NCI-H1417 treated with DMSO at 0.1 percent for 48 hours (cell line): ENCODE results near the gene SYNGR1.

Experiments
- DNase-seq: peaks from one replicate; lab custom pipeline; 2025; lab: John Stamatoyannopoulos, UW

The SYNGR1 gene

DNA sequence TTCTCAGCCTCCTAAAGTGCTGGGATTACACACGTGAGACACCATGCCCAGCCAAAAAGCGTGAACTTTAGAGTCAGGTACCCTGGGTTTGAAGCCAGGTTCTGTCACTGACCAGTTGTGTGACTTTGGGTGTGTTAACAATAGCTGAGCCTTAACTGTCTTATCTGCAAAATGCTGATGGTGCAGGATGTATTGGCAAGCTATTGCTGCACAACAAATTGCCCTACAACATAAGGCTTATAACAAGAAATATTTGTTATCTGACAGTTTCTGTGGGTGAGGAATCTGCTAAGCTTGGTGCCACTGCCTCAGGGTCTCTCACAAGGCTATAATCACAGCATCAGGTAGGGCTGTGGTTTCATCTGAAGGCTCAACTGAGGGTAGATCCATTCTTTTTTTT lies 21.9 kb downstream of the SYNGR1 start:
- DNase-seq: no peak

DNA sequence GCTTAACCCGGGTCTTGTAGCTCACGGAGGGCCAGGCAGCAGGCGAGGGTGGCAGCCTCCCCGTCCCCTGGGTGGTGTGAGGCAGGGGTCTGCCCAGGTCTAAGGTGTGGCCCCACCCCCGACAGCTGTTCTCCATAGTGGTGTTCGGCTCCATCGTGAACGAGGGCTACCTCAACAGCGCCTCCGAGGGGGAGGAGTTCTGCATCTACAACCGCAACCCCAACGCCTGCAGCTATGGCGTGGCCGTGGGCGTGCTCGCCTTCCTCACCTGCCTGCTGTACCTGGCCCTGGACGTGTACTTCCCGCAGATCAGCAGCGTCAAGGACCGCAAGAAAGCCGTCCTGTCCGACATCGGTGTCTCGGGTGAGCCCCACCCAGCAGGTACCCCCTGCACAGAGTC lies 24.4 kb downstream of the SYNGR1 start:
- DNase-seq: no peak

DNA sequence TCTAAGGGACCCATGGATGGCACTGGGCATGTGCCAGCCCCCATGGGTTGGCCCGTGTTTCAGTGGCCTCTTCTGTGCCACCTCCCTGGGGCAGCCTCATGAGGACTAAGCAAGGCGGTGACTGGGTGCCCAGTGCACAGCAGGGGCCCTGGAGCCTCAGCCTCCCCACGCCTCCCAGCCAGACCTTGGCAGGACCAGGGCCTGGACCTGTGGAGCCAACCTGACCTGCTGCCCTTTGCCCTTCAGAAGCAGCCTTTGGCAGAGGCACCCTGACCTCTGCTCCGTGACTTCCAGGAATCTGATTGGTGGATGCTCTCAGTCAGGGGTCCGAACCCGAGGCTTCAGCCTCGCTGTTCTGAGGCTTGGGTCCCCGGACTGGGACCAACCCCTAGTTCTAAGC lies 25.0 kb downstream of the SYNGR1 start:
- DNase-seq: no peak

DNA sequence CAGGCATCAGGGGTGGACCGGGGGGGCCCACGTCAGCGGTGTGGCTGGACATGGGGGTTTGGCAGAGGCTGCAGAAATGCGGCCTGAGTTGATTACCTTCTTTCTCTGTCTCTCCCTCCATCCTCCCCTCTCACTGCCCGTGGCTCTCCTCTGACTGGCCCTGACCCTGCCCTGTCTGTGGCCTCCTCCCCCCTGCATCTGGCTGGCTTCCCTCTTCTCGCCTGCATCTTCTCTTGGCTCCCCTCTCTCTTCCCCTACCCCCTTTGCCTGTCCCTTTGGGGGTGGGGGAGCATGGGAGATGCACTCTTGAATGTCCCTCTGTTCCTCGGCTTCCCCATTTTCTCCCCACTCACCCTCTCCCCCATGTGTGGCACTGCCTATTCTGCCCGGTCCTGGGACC lies 25.9 kb downstream of the SYNGR1 start:
- no peak for DNase-seq

- no peak for DNase-seq
Measured at GRCh38 chr22:39379756-39380730, 30.3 kb downstream of the SYNGR1 start.

DNA sequence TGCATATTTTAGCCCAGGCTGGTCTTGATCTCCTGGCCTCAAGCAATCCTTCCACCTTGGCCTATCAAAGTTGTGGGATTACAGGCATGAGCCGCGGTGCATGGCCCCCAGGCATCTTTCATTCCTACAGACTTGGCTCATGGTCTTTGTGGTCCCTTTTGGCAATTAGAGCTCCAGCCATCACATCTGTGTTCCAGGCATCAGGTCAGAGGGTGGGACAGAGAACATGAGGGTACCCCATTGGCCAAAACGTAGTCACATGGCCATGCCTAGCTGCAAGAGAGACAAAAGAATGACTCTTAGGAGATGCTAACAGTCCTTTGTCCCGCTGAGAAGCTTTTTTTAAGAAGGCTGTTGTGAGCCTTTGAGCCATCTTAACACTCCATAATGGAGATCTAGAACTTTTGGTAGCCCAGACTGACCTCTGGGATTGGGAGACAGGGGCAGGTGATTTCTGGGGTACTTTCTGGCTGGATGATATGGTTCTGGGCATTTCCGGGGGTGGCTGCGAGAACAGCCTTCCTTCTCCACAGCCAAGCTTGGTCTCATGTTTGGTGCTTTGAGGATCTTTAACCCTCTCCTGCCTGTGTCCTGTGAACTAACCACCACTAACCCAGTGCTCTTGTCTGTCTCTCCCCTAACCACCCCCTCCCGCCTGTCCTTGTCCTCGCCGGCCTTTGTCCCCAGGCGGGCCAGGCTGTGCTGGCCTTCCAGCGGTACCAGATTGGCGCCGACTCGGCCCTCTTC lies 31.4 kb downstream of the SYNGR1 start:
- DNase-seq: no peak

GRCh38 chr22:39381930-39382329 lies 32.1 kb downstream of the SYNGR1 start:
- no peak for DNase-seq

DNA sequence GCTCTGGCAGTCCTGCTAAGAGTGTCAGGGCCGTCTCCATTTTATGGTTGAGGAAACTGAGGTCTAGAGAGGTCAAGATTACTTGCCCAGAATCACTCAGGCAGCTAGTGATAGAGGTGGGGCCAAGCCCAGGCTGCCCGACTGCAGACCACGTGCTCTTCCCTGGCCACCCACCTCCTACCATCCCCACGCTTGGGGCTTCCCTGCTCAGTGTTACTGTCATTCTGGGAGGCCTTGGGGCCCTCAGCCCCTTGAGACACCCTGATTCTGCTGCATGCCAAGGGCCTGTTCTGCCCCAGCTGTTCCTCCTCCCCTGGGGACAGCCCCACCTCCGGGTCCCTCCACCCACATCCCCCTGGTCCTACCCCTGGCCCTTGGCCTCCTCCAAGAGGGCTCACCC lies 32.6 kb downstream of the SYNGR1 start:
- DNase-seq: no peak

GRCh38 chr22:39383841-39384625 lies 34.2 kb downstream of the SYNGR1 start:
- no peak for DNase-seq

DNA sequence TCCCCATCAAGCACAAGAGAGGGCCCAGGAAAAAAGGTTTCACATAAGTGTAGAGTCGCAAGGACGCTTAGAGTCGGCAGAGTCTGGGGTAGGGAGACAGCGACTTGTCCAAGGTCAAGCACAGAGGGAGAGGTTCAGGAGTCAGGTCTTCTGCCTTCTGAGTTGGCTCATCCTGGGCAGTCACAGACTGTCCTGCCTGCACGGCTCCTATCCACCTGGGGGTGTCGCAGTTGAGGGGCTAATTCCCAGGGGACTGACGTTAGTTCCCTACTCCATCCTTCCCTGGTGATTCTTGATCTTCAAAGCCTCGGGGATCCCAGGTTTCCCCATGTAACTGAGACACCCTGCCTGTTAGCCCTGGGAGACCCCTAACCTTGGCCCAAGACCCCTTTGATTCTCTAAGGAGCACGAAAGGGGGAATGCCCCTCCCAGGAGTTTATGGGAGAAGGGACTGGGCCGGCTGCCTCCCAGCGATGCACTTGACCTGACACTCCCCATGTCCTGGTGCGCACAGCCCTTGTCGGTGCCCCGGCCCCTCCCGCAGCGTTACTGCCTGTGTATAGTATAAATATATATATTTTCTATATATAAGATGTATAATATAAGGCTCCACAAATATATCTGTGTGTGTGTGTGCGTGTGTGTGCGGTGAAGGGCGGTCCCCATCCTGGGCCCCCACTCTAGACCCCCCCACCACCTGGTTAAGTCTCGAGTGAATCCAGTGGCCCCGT lies 35.1 kb downstream of the SYNGR1 start:
- DNase-seq: no peak

DNA sequence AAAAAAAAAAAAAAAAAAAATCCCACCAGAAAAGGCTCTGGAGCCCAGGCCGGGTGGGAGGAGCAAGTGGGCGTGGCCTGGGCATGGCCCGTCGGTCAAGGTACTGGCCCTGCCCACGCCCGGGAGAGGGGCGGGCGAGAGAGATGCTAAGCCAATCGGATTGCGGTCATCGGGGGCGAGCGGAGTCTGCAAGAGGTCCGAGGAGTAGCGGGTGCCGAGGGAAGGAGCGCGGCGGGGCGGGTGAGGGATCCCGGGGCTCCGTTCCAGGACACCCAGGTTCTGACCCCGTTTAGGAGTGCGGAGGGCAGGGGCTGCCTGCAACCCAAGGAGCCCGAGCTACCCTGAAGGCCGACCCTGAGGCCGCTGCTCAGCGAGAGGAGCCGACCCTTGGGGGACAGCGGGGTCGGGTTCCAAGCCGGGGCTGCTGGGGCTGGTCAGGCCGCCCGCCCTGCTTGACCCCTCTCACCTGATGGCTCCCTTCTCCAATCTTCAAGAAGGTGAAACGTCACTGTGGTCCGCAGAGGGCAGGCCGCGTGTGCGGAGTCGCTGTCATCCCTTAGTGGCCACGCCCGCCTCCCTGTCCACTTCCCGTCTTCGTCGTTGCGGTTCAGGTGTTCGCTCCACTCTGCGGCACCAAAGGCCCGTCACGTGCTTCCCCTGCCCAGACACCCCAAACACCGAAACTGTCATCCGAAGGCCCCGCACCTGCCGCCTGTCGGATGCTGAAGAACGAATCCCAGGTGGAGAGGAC lies 38.6 kb downstream of the SYNGR1 start:
- no peak for DNase-seq

- DNase-seq: no peak
Measured at GRCh38 chr22:39389420-39389819, 39.6 kb downstream of the SYNGR1 start.

- no peak for DNase-seq
Measured at GRCh38 chr22:39392341-39392948, 42.7 kb downstream of the SYNGR1 start.

DNA sequence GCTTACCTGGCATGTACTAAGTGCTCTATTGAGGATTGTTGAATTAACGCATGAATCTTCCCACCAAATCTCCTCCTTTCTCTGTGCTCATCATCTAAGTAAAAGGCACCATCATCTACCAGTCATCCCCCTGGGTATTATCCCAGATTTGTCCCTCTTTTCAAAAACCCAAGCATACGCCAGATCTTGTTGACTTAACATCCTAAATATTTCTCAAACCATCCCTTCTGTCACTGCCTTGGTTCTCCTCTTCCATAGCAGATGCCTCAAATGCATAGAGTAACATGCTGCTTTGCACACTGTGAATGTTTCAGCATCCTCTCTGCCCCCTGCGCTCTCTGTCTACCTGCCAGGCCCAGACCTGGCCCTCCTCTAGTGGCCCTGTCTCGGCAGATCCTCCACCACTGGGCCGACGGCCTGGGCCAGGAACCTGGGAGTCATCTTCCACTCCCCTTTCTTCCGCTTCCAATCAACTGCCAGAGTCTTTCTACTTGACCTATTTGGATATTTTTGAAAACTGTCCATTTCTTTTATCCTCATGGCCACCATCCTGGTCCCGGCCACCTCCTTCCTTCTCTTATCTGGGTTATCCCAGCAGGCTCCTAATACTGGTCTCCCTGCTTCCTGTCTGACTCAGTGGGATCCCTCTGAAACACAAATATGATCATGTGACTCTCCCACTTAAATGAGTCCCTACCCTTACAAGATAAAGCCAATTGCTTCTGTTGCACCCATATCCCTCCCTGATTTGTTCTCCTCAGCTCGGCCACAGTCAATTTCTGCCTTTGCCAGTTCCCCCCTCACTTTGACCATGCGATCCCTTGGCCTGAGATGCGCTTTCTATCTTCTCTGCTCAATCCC lies 46.4 kb downstream of the SYNGR1 start:
- DNase-seq: no peak

- no peak for DNase-seq
Measured at GRCh38 chr22:39396797-39397195, 47.0 kb downstream of the SYNGR1 start.

- no peak for DNase-seq
Measured at GRCh38 chr22:39401301-39401631, 51.5 kb downstream of the SYNGR1 start.

GRCh38 chr22:39405346-39406085 lies 55.7 kb downstream of the SYNGR1 start:
- no peak for DNase-seq

DNA sequence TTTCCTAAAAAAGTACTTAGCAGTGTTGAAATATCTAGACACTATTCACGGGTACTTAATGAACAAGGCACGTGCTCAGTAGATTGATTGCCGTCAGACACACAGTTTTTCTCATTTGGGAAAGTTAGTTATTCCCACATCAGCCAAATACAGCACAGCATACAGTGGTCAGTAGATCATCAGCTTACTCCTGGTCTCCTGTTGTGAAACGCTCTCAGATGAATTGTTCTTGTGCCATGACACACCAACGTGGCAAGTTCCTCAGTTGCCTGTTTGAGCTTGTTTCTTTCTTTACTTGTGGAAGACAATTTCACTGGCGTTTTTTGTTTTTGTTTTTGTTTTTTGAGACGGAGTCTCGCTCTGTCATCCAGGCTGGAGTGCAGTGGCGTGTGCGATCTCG lies 58.4 kb downstream of the SYNGR1 start:
- no peak for DNase-seq

DNA sequence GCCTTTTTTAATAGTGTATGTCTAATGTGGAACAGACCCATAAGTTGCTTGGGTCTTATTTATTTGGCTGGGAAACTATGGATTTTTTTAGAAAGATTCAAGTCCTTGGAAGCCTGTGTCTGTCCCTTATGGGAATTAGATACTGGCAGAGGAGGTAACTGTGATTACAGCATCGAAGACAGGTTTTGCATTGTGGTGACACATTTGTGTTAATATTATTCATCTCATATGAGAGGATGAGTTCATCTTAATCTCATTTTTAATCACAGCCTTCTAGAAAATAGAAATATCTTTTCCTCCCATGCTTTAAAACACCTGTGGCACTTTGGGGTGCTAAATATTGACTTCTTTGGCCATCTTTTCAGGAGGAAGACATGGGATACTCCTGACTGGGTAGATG lies 59.0 kb downstream of the SYNGR1 start:
- no peak for DNase-seq
